Astrocyte (in vitro differentiated cells and primary cell): ENCODE data around the gene NRG3.

Experiments used
- CTCF ChIP-seq: IDR thresholded peaks from 2 replicates; pipeline ENCODE4 v1.5.1; 2011; ENCODE audit warnings: low read depth, mild to moderate bottlenecking, inconsistent platforms, low read length, moderate library complexity; ENCODE audit not compliant: insufficient read depth
- EZH2 ChIP-seq: IDR thresholded peaks from 2 replicates; pipeline ENCODE4 v1.6.1; 2012; ENCODE audit warnings: mild to moderate bottlenecking, low read length, inconsistent platforms; ENCODE audit not compliant: insufficient read depth

GRCh38 chr10:82574081-82574480 is 699.1 kb downstream of the NRG3 start:
- no peak for TF ChIP-seq CTCF
- no peak for TF ChIP-seq EZH2
